HG03520 (cell line): Measurements from ENCODE around the gene SPECC1L.
A peak's percentile ranks its signal among the peaks of the same experiment; 100 is the strongest.
"Not testable (repeated sequence)": the region's sequence is repeated elsewhere in the genome, so short reads cannot be mapped to it uniquely, and the experiment has no call there.

Experiments
- ATAC-seq: cut with Tn5 transposase; IDR thresholded peaks from one replicate; pipeline ENCODE4 v1.9.1; 2021; ENCODE audit warnings: mild to moderate bottlenecking, moderate library complexity; ENCODE audit not compliant: unreplicated experiment

SPECC1L gene, protein sequence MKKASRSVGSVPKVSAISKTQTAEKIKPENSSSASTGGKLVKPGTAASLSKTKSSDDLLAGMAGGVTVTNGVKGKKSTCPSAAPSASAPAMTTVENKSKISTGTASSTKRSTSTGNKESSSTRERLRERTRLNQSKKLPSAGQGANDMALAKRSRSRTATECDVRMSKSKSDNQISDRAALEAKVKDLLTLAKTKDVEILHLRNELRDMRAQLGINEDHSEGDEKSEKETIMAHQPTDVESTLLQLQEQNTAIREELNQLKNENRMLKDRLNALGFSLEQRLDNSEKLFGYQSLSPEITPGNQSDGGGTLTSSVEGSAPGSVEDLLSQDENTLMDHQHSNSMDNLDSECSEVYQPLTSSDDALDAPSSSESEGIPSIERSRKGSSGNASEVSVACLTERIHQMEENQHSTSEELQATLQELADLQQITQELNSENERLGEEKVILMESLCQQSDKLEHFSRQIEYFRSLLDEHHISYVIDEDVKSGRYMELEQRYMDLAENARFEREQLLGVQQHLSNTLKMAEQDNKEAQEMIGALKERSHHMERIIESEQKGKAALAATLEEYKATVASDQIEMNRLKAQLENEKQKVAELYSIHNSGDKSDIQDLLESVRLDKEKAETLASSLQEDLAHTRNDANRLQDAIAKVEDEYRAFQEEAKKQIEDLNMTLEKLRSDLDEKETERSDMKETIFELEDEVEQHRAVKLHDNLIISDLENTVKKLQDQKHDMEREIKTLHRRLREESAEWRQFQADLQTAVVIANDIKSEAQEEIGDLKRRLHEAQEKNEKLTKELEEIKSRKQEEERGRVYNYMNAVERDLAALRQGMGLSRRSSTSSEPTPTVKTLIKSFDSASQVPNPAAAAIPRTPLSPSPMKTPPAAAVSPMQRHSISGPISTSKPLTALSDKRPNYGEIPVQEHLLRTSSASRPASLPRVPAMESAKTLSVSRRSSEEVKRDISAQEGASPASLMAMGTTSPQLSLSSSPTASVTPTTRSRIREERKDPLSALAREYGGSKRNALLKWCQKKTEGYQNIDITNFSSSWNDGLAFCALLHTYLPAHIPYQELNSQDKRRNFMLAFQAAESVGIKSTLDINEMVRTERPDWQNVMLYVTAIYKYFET

DNA sequence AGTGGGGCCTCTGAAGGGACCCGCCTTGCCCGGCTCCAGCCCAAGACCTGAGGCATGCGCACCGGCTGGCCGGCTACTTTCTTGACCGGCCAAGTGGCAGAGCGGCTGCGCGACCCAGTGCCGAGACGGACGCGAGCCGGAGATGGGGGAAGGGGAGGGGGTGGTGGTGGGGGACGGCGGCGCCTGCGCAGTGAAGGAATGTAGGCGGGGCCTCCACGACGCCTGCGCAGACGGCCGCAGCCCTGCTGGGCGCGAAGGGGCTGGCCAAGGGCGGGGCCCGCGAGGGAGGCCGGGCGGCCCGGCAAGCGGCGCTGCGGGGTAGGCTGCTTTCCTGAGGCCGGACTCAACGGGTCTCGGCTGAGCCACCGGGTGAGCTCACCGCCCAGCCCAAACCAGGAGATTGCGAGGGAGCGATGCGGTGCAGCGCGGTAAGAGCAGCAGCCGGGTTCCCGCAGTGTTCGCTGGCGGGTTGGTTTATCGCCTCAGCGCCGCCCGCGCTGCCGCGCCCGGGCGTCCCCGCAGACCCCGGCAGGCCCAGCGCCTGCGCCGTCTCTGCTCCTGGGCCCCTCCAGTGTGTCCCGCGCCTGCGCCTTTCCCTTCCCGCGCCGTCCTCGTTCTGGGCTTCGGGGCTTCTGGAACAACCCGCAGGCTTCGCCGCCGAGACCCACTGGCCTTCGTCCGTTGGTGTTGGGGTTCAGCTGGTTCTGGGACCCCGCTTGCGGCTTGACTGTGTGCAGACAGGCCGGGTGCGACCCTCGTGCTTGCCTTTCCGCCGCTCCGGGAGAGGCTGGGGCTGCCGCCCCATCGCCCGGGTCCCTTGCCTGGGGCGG, at the start of gene SPECC1L:
SPECC1L (plus strand) TSS at position 276 of the 830 bp plus-strand sequence. CDS start 31,401 bp downstream, outside the sequence.
- ATAC-seq = peak; percentile 80

DNA sequence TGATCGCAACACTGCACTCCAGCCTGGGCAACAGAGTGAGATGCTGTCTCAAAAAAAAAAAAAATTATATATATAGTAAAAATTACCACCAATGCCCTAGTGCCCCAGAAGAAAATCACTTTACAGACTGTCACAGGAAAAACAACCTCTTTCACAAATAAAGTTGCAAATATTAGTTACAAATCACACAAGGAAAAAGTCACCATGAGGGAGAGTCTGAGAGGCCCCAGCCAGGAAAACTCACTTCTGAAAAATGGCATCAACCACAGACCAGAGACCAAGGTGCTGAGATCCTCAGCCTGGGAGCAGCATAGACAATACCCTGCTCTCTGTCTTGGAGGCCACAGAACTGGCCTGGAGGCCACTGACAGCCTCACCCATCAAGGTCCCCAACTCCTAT, 46.2 kb upstream of the SPECC1L start:
- no peak for ATAC-seq

DNA sequence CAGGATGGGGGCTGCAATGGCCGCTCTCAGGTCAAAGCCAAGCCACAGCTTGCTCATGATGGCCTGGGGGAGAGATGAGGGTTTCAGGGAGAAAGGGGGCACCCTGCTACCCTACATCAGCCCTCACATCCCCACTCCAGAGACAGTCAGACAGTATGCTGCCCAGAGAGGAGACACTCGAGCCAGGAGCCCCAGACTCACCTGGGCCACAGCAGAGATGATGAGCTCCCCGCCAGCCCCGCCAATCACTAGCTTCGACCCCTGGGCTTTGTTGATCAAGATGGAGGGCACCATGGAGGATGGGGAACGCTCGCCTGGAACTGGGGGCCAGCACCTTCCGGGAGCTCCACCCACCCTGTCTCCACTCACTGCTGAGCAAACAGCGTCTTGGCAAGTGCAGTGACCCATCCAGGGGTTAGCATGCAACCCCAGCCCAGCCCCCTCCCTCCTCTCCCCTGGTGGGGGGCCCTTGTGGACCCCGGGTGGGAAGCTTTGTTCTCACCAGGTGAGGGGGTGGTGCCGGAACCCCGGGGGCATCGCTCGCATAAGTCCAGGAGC, 45.5 kb upstream of the SPECC1L start:
- ATAC-seq = no peak

DNA sequence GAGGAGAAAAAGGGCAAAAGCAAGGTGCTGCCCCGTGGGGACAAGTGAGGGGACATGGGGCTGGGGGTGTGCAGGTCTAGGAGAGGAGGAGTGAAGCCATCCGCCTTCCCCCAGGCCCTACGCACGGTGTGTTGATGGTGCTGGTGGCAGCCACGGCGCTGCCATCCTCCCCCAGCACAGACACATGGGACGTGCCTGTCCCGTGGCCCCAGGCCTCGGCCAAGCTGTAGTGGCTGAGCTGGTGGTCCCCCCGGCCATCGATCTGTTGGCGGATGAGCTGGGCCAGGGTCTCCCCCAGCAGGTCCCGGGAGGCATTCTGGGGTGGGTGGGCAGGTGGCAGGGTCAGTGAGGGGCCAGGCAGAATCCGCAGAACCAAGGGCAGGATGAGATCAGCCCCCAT, 44.7 kb upstream of the SPECC1L start:
- ATAC-seq = no peak

DNA sequence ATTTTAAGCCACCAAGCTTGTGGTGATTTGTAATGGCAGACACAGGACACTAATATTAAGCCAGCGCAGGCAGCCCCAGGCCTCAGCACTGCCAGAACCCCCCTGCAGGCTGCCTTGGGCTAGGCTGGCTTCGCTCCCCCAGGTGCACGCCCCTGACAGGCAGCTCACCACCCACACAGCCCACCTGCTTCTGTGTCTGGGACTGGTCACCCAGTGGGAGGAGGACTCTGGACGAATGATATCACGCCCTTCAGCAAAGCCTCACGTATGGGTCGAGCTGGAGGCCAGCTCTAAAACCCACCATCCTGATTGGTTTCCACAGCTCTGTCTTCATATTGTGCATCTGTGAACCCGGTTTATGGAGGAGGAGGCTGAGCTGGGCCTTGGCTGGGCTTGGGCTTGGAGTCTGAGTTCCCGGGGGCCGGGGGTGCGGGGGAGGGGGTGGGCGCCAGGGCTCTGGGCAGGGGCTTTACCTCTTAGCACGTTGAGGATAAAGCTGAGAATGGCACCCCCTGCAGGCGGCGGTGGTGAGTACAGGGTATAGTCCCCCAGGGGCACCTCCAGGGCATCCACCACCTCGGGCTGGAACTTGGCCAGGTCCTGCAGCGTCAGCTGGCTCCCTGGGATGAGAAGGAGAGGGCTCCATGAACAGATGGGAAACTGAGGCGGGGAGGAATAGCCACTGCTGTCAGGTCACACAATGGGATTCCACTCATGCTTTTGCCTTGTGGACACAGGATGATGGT, 39.5 kb upstream of the SPECC1L start:
- no peak for ATAC-seq

DNA sequence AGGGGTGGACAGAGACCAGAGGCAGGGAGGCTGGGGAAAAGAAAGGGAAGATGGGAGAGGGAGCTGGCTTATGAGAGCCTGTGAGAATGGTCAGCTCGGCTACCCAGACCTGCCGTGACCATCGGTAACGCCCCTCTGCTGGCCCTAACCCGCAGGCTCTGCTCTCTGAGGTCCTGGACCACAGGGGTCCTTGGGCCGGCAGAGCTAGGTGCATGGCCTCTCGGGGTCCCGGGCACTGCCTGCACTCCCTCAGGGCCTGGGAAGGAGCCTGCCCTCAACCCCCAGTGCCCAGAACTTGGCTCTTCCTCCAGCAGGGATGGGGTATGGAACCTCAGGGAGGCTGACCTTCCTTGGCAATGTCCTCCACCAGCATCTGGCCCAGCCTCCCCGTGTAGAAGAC, 38.9 kb upstream of the SPECC1L start:
- no peak for ATAC-seq

- no peak for ATAC-seq
These were observed 38.5 kb upstream of the SPECC1L start for GRCh38 chr22:24232124-24232523.

GRCh38 chr22:24232725-24233124, 37.9 kb upstream of the SPECC1L start:
- ATAC-seq = no peak

DNA sequence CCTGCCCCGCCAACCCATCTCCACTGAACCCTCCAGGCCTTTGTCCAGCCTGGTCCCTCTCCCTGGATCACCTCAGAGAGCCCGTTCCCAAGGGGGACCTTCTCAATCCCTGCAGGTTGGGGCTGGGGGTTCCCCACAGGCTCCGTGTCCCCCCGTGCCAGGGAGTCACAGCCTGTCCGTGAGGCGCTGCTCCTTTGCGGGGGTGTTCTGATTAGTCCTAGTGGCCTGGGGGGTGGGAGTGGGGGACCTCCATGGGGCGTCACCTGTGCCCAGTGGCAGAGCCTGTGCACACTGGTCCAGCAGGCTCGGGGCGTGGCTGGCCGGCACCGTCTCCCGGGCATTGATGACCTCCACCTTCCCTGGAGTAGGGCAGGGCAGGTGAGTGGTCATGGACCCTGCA, 37.4 kb upstream of the SPECC1L start:
- no peak for ATAC-seq

DNA sequence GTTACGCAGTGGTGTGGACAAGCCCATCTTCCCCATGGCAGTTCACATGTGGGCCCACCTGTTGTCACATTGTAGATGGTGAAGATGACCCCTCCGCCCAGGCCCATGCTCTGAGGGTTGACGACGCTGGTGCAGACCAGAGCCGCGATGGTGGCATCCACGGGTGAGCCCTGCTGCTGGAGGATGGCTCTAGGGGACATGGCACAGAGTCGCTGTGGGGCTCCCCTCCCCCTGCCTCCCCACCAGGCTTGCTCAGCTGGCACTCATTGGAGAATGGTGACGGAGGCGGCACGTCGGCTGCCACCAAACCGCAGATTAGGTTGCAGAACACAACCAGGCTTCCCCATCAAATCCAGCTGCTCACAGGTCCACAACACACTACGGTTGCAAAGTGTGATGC, 36.8 kb upstream of the SPECC1L start:
- ATAC-seq = no peak

- ATAC-seq = no peak
These were observed 35.3 kb upstream of the SPECC1L start for GRCh38 chr22:24235315-24235714.

DNA sequence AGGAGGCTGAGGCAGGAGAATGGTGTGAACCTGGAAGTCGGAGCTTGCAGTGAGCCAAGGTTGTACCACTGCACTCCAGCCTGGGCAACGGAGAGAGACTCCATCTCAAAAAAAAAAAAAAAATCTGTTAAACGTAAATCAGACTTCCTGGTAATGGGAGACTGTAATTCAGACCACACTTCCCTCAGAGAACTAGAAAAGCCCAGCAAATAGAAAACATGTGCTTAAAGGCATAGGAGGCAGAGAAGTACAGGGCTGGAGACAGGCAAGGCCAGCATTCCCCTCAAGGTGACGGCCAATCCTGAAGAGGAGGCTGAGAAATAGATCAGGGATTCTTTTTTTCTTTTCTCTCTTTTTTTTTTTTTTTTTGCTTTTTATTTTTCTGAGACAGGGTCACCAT, 34.0 kb upstream of the SPECC1L start:
- ATAC-seq = no peak

DNA sequence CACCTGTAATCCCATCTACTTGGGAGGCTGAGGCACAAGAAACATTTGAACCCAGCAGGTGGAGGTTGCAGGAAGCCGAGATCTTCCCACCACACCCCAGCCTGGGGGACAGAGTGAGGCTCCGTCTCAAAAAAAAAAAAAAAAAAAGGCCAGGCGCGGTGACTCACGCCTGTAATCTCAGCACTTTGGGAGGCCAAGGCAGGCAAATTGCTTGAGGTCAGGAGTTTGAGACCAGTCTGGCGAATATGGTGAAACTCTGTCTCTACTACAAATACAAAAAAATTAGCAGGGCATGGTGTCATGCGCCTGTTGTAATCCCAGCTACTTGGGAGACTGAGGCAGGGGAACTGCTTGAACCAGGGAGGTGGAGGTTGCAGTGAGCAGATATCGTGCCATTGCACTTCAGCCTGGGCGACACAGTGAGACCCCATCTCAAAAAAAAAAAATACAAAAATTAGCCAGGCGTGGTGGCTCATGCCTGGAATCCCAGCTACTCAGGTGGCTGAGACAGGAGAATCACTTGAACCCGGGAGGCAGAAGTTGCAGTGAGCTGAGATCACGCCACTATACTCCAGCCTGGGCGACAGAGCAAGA, 32.4 kb upstream of the SPECC1L start:
- ATAC-seq = not testable (repeated sequence)

DNA sequence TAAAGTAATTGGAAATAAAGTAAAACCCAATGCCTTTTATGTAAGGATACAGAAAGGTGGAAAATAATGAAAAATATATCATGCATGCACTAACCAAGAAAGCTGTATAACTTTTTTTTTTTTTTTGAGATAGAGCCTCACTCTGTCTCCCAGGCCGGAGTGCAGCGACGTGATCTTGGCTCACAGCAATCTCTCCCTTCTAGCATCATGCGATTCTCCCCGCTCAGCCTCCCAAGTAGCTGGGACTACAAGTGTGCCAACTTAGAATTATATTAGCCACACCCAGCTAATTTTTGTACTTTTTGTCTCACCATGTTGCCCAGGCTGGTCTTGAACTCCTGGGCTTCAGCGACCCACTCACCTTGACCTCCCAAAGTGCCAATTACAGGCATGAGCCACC, 30.2 kb upstream of the SPECC1L start:
- no peak for ATAC-seq

GRCh38 chr22:24240985-24241692, 29.5 kb upstream of the SPECC1L start:
- ATAC-seq = not testable (repeated sequence)

DNA sequence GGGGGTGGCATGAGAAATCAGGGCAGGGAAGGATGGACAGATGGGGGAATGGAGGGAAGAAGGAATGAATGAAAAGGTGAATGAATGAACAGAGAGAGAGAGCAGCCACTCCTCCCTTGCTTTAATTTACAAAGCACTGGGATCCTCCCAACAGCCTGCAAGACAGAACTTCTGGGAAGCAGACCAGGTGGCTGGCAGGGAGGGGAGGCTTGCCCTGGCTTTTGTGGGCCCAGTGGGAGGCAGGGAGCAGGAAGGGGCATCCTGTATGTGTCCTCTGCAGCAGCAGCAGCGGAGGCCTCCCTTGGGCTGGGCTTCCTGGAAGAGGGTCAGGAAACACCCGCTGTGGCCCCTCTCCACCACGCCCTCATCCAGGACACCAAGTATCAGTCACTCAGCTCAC, 27.2 kb upstream of the SPECC1L start:
- not testable (repeated sequence) for ATAC-seq

DNA sequence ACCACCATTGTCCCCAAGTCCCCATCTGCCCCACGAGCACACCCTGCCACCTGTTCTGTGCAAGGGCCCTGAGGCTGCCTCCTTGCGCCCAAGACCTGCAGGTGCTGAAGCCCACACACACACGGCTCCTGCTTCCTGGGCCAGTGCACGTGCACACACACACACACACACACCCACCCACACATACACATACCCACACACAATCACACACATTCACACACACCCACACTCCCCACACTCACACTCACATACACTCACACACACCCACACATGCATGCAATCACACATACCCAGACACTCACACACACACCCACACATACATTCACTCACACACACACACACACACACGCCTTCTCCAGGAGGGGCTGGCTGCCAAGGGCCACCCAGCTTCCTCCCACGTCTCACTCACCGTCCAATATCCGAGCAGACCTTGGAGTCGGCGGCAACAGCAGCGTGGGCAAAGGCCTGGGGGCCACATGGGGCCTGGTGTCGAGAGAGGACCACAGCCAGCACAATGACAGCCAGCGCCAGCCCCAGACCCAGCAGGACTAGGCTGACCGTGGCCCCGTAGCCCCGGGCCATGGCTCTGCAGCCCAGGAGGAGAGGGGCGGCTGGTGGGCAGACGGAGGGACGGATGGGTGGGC, 26.4 kb upstream of the SPECC1L start:
- no peak for ATAC-seq

DNA sequence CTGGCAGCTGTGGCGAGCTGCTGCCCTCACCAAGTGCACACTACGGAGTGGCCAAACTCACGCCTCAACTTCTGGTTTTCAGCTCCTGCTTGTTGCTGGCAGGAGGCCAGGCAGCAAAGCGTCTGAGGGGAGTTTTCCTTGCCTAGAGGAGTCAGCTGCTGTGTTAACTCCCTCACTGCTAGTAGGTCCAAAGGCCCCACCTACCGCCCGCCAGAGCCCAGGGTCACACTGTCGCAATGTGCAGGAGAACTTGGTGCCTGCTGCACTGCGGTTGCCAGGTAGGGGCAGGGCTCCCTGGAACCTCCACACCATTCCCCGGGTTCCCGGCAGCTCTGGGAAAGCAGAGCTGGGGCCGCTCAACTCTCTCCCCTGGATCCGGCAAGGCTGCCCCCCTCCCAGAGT, 25.6 kb upstream of the SPECC1L start, which contains the start of gene GGT5:
GGT5 (minus strand) TSS at position 53 of the 402 bp plus-strand sequence. CDS start 357 bp downstream, outside the sequence.
- not testable (repeated sequence) for ATAC-seq
